ENCODE measurements around the gene NKAPD1. TPM values are rescaled to one million over a fixed set of nuclear protein-coding genes. Genes with fewer than 3 reads are reported as not detected.
A peak's percentile ranks its signal among the peaks of the same experiment; 100 is the strongest.

Gene NKAPD1
- total and polyA plus RNA-seq, 2 of the 13 experiments (the other 11 are each of a cell fraction or from before 2014, with no cell fraction given): 11.2 to 22.5 TPM

DNA sequence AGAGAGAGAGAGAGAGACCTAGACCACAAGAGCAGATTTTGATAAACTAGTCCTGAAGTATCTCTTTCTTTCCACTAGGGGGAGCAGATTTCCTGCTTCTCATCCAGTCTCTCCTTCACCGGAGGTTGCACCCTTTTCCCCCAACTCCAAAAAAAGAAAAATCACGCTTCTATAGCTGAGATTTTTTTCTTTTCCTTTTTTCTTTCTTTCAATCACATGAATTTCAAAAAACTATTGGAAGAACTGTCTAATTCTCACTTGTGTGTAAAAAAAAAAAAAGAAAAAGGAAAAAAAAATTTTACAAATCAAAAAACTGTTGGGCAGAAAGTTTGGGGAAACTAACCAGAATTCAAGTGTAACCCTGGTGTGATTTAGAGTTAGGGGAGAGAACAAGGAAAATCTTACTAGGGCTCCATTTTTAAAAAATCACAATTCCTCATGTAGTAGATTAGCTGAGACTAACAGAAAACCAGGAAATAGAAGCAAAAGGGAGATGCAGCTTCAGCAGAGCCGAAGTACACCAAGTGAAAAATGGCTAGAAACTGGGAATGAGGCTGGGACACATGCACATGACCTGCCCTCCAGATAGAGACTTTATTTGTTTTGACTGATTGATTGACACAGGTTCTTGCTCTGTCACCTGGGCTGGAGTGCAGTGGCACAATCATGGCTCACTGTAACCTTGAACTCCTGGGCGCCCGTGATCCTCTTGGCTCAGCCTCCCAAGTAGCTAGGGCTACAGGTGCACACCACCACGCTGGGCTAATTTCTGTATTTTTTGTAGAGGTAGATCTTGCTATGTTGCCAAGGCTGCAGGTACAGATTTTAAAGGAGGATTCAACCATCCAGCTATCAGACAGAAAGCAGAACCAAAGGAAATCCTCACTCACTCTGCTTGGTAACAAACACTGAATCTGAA is 39.7 kb downstream of the NKAPD1 start (continued):
- TF ChIP-seq, protein P1, sequence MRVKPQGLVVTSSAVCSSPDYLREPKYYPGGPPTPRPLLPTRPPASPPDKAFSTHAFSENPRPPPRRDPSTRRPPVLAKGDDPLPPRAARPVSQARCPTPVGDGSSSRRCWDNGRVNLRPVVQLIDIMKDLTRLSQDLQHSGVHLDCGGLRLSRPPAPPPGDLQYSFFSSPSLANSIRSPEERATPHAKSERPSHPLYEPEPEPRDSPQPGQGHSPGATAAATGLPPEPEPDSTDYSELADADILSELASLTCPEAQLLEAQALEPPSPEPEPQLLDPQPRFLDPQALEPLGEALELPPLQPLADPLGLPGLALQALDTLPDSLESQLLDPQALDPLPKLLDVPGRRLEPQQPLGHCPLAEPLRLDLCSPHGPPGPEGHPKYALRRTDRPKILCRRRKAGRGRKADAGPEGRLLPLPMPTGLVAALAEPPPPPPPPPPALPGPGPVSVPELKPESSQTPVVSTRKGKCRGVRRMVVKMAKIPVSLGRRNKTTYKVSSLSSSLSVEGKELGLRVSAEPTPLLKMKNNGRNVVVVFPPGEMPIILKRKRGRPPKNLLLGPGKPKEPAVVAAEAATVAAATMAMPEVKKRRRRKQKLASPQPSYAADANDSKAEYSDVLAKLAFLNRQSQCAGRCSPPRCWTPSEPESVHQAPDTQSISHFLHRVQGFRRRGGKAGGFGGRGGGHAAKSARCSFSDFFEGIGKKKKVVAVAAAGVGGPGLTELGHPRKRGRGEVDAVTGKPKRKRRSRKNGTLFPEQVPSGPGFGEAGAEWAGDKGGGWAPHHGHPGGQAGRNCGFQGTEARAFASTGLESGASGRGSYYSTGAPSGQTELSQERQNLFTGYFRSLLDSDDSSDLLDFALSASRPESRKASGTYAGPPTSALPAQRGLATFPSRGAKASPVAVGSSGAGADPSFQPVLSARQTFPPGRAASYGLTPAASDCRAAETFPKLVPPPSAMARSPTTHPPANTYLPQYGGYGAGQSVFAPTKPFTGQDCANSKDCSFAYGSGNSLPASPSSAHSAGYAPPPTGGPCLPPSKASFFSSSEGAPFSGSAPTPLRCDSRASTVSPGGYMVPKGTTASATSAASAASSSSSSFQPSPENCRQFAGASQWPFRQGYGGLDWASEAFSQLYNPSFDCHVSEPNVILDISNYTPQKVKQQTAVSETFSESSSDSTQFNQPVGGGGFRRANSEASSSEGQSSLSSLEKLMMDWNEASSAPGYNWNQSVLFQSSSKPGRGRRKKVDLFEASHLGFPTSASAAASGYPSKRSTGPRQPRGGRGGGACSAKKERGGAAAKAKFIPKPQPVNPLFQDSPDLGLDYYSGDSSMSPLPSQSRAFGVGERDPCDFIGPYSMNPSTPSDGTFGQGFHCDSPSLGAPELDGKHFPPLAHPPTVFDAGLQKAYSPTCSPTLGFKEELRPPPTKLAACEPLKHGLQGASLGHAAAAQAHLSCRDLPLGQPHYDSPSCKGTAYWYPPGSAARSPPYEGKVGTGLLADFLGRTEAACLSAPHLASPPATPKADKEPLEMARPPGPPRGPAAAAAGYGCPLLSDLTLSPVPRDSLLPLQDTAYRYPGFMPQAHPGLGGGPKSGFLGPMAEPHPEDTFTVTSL (CRISPR knock-in tag; IDR thresholded peaks at IDR 0.05; ENCODE audit: borderline replicate concordance): no peak
- TF ChIP-seq HNRNPUL1 (IDR thresholded peaks at IDR 0.05; ENCODE audit: low read depth, low read length) (no peak), ZMYM3 (CRISPR knock-in tag; IDR thresholded peaks at IDR 0.05) (peak; percentile 84), ZNF674 (CRISPR knock-in tag; IDR thresholded peaks at IDR 0.05; ENCODE audit: low read depth) (no peak), MED1 (CRISPR knock-in tag; IDR thresholded peaks at IDR 0.05) (no peak), SMARCC2 (IDR thresholded peaks at IDR 0.05) (no peak), NR2C2 (CRISPR knock-in tag; IDR thresholded peaks at IDR 0.05; ENCODE audit: borderline replicate concordance) (no peak), RFXAP (CRISPR knock-in tag; IDR thresholded peaks at IDR 0.05; ENCODE audit: borderline replicate concordance) (no peak), SYNCRIP (IDR thresholded peaks at IDR 0.05; ENCODE audit: insufficient read depth, low read depth, low read length) (no peak), HDAC1 (CRISPR knock-in tag; IDR thresholded peaks at IDR 0.05) (0 out of 2 replicates have a peak, but pooled peaks have one; percentile 36), POLR2AphosphoS2 (IDR thresholded peaks at IDR 0.05; ENCODE audit: low read depth, low read length) (no peak), ZNF230 (CRISPR knock-in tag; IDR thresholded peaks at IDR 0.05) (no peak), ZNF121 (CRISPR knock-in tag; IDR thresholded peaks at IDR 0.05) (no peak)
- TF ChIP-seq, protein P2, sequence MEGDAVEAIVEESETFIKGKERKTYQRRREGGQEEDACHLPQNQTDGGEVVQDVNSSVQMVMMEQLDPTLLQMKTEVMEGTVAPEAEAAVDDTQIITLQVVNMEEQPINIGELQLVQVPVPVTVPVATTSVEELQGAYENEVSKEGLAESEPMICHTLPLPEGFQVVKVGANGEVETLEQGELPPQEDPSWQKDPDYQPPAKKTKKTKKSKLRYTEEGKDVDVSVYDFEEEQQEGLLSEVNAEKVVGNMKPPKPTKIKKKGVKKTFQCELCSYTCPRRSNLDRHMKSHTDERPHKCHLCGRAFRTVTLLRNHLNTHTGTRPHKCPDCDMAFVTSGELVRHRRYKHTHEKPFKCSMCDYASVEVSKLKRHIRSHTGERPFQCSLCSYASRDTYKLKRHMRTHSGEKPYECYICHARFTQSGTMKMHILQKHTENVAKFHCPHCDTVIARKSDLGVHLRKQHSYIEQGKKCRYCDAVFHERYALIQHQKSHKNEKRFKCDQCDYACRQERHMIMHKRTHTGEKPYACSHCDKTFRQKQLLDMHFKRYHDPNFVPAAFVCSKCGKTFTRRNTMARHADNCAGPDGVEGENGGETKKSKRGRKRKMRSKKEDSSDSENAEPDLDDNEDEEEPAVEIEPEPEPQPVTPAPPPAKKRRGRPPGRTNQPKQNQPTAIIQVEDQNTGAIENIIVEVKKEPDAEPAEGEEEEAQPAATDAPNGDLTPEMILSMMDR (CRISPR knock-in tag; IDR thresholded peaks at IDR 0.05): peak; percentile 65
- TF ChIP-seq, protein P3, sequence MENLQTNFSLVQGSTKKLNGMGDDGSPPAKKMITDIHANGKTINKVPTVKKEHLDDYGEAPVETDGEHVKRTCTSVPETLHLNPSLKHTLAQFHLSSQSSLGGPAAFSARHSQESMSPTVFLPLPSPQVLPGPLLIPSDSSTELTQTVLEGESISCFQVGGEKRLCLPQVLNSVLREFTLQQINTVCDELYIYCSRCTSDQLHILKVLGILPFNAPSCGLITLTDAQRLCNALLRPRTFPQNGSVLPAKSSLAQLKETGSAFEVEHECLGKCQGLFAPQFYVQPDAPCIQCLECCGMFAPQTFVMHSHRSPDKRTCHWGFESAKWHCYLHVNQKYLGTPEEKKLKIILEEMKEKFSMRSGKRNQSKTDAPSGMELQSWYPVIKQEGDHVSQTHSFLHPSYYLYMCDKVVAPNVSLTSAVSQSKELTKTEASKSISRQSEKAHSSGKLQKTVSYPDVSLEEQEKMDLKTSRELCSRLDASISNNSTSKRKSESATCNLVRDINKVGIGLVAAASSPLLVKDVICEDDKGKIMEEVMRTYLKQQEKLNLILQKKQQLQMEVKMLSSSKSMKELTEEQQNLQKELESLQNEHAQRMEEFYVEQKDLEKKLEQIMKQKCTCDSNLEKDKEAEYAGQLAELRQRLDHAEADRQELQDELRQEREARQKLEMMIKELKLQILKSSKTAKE (CRISPR knock-in tag; IDR thresholded peaks at IDR 0.05; ENCODE audit: borderline replicate concordance): no peak
- TF ChIP-seq, protein P4, sequence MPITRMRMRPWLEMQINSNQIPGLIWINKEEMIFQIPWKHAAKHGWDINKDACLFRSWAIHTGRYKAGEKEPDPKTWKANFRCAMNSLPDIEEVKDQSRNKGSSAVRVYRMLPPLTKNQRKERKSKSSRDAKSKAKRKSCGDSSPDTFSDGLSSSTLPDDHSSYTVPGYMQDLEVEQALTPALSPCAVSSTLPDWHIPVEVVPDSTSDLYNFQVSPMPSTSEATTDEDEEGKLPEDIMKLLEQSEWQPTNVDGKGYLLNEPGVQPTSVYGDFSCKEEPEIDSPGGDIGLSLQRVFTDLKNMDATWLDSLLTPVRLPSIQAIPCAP (CRISPR knock-in tag; IDR thresholded peaks at IDR 0.05; ENCODE audit: low read depth): no peak
- TF ChIP-seq, protein P5, sequence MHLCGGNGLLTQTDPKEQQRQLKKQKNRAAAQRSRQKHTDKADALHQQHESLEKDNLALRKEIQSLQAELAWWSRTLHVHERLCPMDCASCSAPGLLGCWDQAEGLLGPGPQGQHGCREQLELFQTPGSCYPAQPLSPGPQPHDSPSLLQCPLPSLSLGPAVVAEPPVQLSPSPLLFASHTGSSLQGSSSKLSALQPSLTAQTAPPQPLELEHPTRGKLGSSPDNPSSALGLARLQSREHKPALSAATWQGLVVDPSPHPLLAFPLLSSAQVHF (CRISPR knock-in tag; IDR thresholded peaks at IDR 0.05): no peak
